Measurements from ENCODE around the gene NTN4. TPM values are rescaled to one million over a fixed set of nuclear protein-coding genes. Genes with fewer than 3 reads are reported as not detected.

NTN4 gene
- total and polyA plus RNA-seq, 4 donors: 19.5 to 68.9 (median 63.8) TPM

GRCh38 chr12:95717316-95717928, 73.1 kb downstream of the NTN4 start:
- no peak for ATAC-seq (ENCODE audit: low FRiP score)
- no peak overlapping the region for H3K27ac ChIP-seq (ENCODE audit: low read depth in 1 of 2, low read length in 2 of 2)
- intact Hi-C loops (cut with DNase I): no loop called here
- no peaks in the 10 kb centered on the region for H3K36me3 ChIP-seq (ENCODE audit: control insufficient read depth in 1 of 2, insufficient read depth in 2 of 2, low read length in 1 of 2)
- no peaks in the 10 kb centered on the region for H3K9me3 ChIP-seq (ENCODE audit: control insufficient read depth, low read length)
- H3K4me3 ChIP-seq (ENCODE audit: low read length in 2 of 2): no peak overlapping the region
- peaks cover 3 to 5% of the 10 kb centered on the region in 2 donors for H3K4me1 ChIP-seq (ENCODE audit: control insufficient read depth in 1 of 2, insufficient read depth in 2 of 2, low read length in 2 of 2)
- WGBS, 2 donors: 49 to 59% methylated on average over 5 of the region's 5 CpGs
- no peak for DNase-seq
- no peaks in the 10 kb centered on the region for H3K27me3 ChIP-seq (ENCODE audit: control insufficient read depth in 1 of 2, insufficient read depth in 2 of 2, low read length in 1 of 2)

DNA sequence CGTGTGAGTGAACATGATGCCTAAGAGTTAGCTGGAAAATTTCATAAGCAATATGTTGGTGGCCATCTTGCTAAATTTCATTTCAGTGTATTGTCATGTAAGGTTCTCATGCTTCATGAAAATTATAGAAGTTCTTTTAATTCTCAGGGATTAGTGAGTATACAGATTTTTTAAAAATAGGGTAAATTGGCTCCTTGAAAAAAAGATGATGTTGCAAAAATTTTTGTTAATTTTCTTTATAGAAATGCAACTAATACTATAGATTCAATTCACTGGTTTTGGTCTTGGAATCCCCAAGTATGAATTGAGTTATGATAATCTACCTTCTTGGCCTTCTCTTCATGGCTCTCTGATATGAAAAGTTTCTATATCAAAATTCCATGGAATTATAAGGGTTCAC, 75.4 kb downstream of the NTN4 start:
- Histone ChIP-seq H3K27me3 (ENCODE audit: control insufficient read depth in 1 of 2, insufficient read depth in 2 of 2, low read length in 1 of 2) (no peaks in the 10 kb centered on the region), H3K36me3 (ENCODE audit: control insufficient read depth in 1 of 2, insufficient read depth in 2 of 2, low read length in 1 of 2) (no peaks in the 10 kb centered on the region), H3K4me3 (ENCODE audit: low read length in 2 of 2) (no peak overlapping the region), H3K9me3 (ENCODE audit: control insufficient read depth, low read length) (no peaks in the 10 kb centered on the region), H3K4me1 (ENCODE audit: control insufficient read depth in 1 of 2, insufficient read depth in 2 of 2, low read length in 2 of 2) (peaks cover 3% of the 10 kb centered on the region in 2 donors), H3K27ac (ENCODE audit: low read depth in 1 of 2, low read length in 2 of 2) (no peak overlapping the region)
- ATAC-seq (ENCODE audit: low FRiP score) (no peak), DNase-seq (no peak)
- intact Hi-C loops (cut with DNase I): no loop called here
- WGBS, 2 donors: 95 to 97% methylated on average over 1 of the region's 1 CpG

GRCh38 chr12:95712269-95712668, 78.3 kb downstream of the NTN4 start:
- no peak for ATAC-seq (ENCODE audit: low FRiP score)
- H3K27me3 ChIP-seq (ENCODE audit: control insufficient read depth in 1 of 2, insufficient read depth in 2 of 2, low read length in 1 of 2): no peaks in the 10 kb centered on the region

GRCh38 chr12:95710386-95710785, 80.2 kb downstream of the NTN4 start:
- Histone ChIP-seq H3K4me1 (ENCODE audit: control insufficient read depth in 1 of 2, insufficient read depth in 2 of 2, low read length in 2 of 2) (peaks cover 0 to 8% of the 10 kb centered on the region in 2 donors), H3K27ac (ENCODE audit: low read depth in 1 of 2, low read length in 2 of 2) (no peak overlapping the region), H3K9me3 (ENCODE audit: control insufficient read depth, low read length) (no peaks in the 10 kb centered on the region), H3K4me3 (ENCODE audit: low read length in 2 of 2) (no peak overlapping the region), H3K27me3 (ENCODE audit: control insufficient read depth in 1 of 2, insufficient read depth in 2 of 2, low read length in 1 of 2) (no peaks in the 10 kb centered on the region), H3K36me3 (ENCODE audit: control insufficient read depth in 1 of 2, insufficient read depth in 2 of 2, low read length in 1 of 2) (no peaks in the 10 kb centered on the region)
- ATAC-seq (ENCODE audit: low FRiP score) (no peak), DNase-seq (no peak)
- 95 to 97% methylated on average over 8 of the region's 8 CpGs for WGBS, 2 donors
- intact Hi-C loops (cut with DNase I): no loop called here

More at GRCh38 chr12:95712269-95712668, 78.3 kb downstream of the NTN4 start:
- 95 to 96% methylated on average over 3 of the region's 3 CpGs for WGBS, 2 donors
- intact Hi-C loops (cut with DNase I): no loop called here
- no peak for DNase-seq
- no peak overlapping the region for H3K4me3 ChIP-seq (ENCODE audit: low read length in 2 of 2)
- no peak overlapping the region for H3K27ac ChIP-seq (ENCODE audit: low read depth in 1 of 2, low read length in 2 of 2)
- H3K9me3 ChIP-seq (ENCODE audit: control insufficient read depth, low read length): no peaks in the 10 kb centered on the region
- H3K36me3 ChIP-seq (ENCODE audit: control insufficient read depth in 1 of 2, insufficient read depth in 2 of 2, low read length in 1 of 2): no peaks in the 10 kb centered on the region
- H3K4me1 ChIP-seq (ENCODE audit: control insufficient read depth in 1 of 2, insufficient read depth in 2 of 2, low read length in 2 of 2): peaks cover under 1 to 7% of the 10 kb centered on the region in 2 donors

DNA sequence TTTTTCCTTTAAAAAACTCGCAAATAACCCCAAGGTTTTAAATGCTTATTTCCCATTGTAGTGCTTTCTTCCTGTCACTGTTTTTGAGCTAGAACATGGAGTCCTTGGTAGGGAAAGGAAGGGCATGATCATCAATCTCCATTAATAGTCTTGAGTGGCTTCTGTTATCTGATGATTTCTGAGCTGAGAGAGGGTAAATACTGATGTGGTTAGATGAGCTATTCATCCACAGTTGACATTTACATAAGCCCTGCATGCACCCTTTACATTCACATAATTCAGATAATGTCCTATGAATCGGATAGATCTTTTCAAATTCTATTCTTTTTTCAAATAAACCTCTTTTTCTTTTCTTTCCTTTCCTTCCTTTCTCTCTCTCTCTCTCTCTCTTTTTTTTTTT, 81.4 kb downstream of the NTN4 start:
- DNase-seq (no peak), ATAC-seq (ENCODE audit: low FRiP score) (no peak)
- H3K36me3 ChIP-seq (ENCODE audit: control insufficient read depth in 1 of 2, insufficient read depth in 2 of 2, low read length in 1 of 2): no peaks in the 10 kb centered on the region
- intact Hi-C loops (cut with DNase I): no loop called here
- H3K27me3 ChIP-seq (ENCODE audit: control insufficient read depth in 1 of 2, insufficient read depth in 2 of 2, low read length in 1 of 2): no peaks in the 10 kb centered on the region
- H3K9me3 ChIP-seq (ENCODE audit: control insufficient read depth, low read length): no peaks in the 10 kb centered on the region
- H3K27ac ChIP-seq (ENCODE audit: low read depth in 1 of 2, low read length in 2 of 2): no peak overlapping the region
- H3K4me1 ChIP-seq (ENCODE audit: control insufficient read depth in 1 of 2, insufficient read depth in 2 of 2, low read length in 2 of 2): peaks cover 0 to 11% of the 10 kb centered on the region in 2 donors
- 63 to 84% methylated on average over 2 of the region's 2 CpGs for WGBS, 2 donors
- H3K4me3 ChIP-seq (ENCODE audit: low read length in 2 of 2): no peak overlapping the region

DNA sequence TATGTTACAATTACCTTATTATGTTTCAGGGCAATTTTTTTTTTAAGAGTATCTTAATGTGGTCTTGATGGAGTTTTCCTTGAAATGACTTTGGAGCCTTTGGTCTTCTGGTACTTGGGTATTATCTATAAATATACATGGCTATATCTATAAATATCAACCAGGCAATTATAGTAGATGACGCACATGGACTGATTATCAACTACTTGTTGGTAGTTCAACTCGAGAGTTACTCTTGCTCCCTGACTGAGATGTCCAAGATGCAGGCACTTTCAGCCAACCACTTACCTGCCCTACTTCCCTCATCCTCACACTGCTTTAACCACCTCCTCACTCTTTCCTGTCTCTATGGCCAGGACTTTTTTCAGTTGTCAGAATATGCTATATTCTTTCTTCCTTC, 85.4 kb downstream of the NTN4 start:
- intact Hi-C loops (cut with DNase I): no loop called here
- 61 to 72% methylated on average over 2 of the region's 2 CpGs for WGBS, 2 donors

DNA sequence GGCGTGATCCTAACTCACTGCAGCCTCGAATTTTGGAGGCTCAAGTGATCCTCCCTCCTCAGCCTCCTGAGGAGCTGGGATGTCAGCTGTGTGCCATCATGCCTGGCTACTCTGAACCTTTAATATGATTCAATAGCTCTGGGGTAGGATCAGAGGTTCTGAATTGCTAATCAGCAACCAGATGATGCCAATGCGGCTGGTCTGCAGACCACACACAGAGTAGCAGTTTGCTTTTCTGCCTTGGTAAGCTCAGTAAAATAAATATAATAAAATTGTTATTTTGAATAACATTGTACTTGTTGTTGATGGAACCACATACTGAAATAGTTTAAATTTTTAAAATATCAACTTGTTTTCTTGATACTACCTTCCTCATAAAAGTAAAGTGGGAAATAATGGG, 86.6 kb downstream of the NTN4 start:
- 77 to 78% methylated on average over 3 of the region's 3 CpGs for WGBS, 2 donors
- no peaks in the 10 kb centered on the region for H3K36me3 ChIP-seq (ENCODE audit: control insufficient read depth in 1 of 2, insufficient read depth in 2 of 2, low read length in 1 of 2)
- no peaks in the 10 kb centered on the region for H3K27me3 ChIP-seq (ENCODE audit: control insufficient read depth in 1 of 2, insufficient read depth in 2 of 2, low read length in 1 of 2)
- intact Hi-C loops (cut with DNase I): loop anchor here in 1 of 2 donors (5.0 kb wide), 1 partner anchor 98 kb away; no protein-coding TSS in a partner anchor
- no peak for ATAC-seq (ENCODE audit: low FRiP score)
- no peaks in the 10 kb centered on the region for H3K9me3 ChIP-seq (ENCODE audit: control insufficient read depth, low read length)
- H3K4me3 ChIP-seq (ENCODE audit: low read length in 2 of 2): no peak overlapping the region
- no peak overlapping the region for H3K27ac ChIP-seq (ENCODE audit: low read depth in 1 of 2, low read length in 2 of 2)
- no peak for DNase-seq
- peaks cover 0 to 9% of the 10 kb centered on the region in 2 donors for H3K4me1 ChIP-seq (ENCODE audit: control insufficient read depth in 1 of 2, insufficient read depth in 2 of 2, low read length in 2 of 2)

More for the DNA sequence above, 85.4 kb downstream of the NTN4 start:
- Histone ChIP-seq H3K27ac (ENCODE audit: low read depth in 1 of 2, low read length in 2 of 2) (no peak overlapping the region), H3K27me3 (ENCODE audit: control insufficient read depth in 1 of 2, insufficient read depth in 2 of 2, low read length in 1 of 2) (no peaks in the 10 kb centered on the region), H3K4me3 (ENCODE audit: low read length in 2 of 2) (no peak overlapping the region), H3K4me1 (ENCODE audit: control insufficient read depth in 1 of 2, insufficient read depth in 2 of 2, low read length in 2 of 2) (peaks cover 0 to 11% of the 10 kb centered on the region in 2 donors), H3K36me3 (ENCODE audit: control insufficient read depth in 1 of 2, insufficient read depth in 2 of 2, low read length in 1 of 2) (no peaks in the 10 kb centered on the region), H3K9me3 (ENCODE audit: control insufficient read depth, low read length) (no peaks in the 10 kb centered on the region)
- no peak for DNase-seq
- ATAC-seq (ENCODE audit: low FRiP score): no peak

- intact Hi-C loops (cut with DNase I): loop anchor here in 1 of 2 donors (5.0 kb wide), 1 partner anchor 100 kb away; no protein-coding TSS in a partner anchor
- Histone ChIP-seq H3K27ac (ENCODE audit: low read depth in 1 of 2, low read length in 2 of 2) (peak overlapping the region in 1 of 2 donors; percentile 22), H3K4me1 (ENCODE audit: control insufficient read depth in 1 of 2, insufficient read depth in 2 of 2, low read length in 2 of 2) (peaks cover 0 to 5% of the 10 kb centered on the region in 2 donors), H3K27me3 (ENCODE audit: control insufficient read depth in 1 of 2, insufficient read depth in 2 of 2, low read length in 1 of 2) (no peaks in the 10 kb centered on the region), H3K36me3 (ENCODE audit: control insufficient read depth in 1 of 2, insufficient read depth in 2 of 2, low read length in 1 of 2) (no peaks in the 10 kb centered on the region), H3K9me3 (ENCODE audit: control insufficient read depth, low read length) (no peaks in the 10 kb centered on the region), H3K4me3 (ENCODE audit: low read length in 2 of 2) (no peak overlapping the region)
- no peak for DNase-seq
- no peak for ATAC-seq (ENCODE audit: low FRiP score)
- WGBS, 2 donors: 73 to 78% methylated on average over 12 of the region's 12 CpGs
Observed at GRCh38 chr12:95701722-95702418, 88.7 kb downstream of the NTN4 start.

DNA sequence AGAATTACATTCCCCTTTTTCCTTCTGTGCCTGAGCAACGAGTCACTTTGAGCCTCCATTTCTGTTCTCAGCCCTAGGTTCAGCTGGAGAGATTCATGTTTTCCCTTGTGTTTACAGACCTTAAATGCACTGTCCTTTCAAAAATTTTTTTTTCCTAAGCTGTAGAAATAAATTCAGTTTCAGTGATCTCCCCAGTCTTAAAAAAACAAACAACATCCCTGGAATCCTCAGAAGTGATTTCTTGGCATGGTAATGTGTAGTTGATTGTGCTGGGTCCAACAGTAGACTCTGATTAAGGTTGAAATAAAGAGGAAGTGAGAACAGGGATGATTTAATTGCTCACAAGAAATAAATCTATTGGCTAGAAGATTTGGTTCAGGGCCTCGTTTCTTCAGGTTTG, 89.3 kb downstream of the NTN4 start:
- H3K4me1 ChIP-seq (ENCODE audit: control insufficient read depth in 1 of 2, insufficient read depth in 2 of 2, low read length in 2 of 2): peaks cover 0 to 5% of the 10 kb centered on the region in 2 donors
- no peaks in the 10 kb centered on the region for H3K36me3 ChIP-seq (ENCODE audit: control insufficient read depth in 1 of 2, insufficient read depth in 2 of 2, low read length in 1 of 2)
- H3K27me3 ChIP-seq (ENCODE audit: control insufficient read depth in 1 of 2, insufficient read depth in 2 of 2, low read length in 1 of 2): no peaks in the 10 kb centered on the region
- H3K27ac ChIP-seq (ENCODE audit: low read depth in 1 of 2, low read length in 2 of 2): peak overlapping the region in 1 of 2 donors; percentile 22
- WGBS, 2 donors: 24 to 33% methylated on average over 2 of the region's 2 CpGs
- H3K4me3 ChIP-seq (ENCODE audit: low read length in 2 of 2): no peak overlapping the region
- no peak for ATAC-seq (ENCODE audit: low FRiP score)
- intact Hi-C loops (cut with DNase I): loop anchor here in 1 of 2 donors (5.0 kb wide), 1 partner anchor 101 kb away; no protein-coding TSS in a partner anchor
- DNase-seq: no peak
- no peaks in the 10 kb centered on the region for H3K9me3 ChIP-seq (ENCODE audit: control insufficient read depth, low read length)

Data from aorta (tissue), 5 donors.